RWPE1 (cell line): ENCODE results near the gene CCDC6.

Source experiments
- CTCF ChIA-PET: fragments of 350-600 bp; sonication (Branson Sonifier 250); formaldehyde crosslinking; extraction: SDS; loops from one replicate; lab custom pipeline; 2021; lab: Yijun Ruan, JAX
- POLR2A ChIA-PET: fragments of 400-600 bp; formaldehyde crosslinking; extraction: SDS; loops from one replicate; lab custom pipeline; 2020; ENCODE audit warnings: antibody characterized with exemption; ENCODE audit not compliant: low non-redundant PET; lab: Yijun Ruan, JAX
- DNase-seq: peaks from one replicate; pipeline ENCODE4 v3.0.0; 2012; ENCODE audit warnings: low spot score
- H3K27ac ChIP-seq: fragments of 450-650 bp; 2 replicates; pipeline ENCODE4 v1.5.1; 2017
- TF ChIP-seq, protein P1 (sequence below): fragments of 450-650 bp; conservative IDR thresholded peaks from 2 replicates; pipeline ENCODE4 v1.5.1; 2017; ENCODE audit warnings: low read depth, mild to moderate bottlenecking

CCDC6 gene

DNA sequence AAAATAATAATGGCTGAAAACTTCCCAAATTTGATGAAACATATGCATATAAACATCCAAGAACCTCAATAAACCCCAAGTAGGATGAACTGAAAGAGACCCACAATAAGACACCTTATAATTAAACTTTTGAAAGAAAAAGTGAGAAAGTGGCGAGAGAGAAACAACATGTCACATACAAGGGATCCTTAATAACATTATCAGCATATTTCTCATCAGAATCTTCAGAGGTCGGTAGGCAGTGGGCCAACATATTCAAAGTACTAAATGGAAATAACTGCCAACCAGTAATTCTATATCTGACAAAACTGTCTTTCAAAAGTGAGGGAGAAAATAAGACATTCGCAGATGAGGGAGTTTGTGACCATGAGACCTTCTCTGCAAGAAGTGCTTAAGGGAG lies 16.6 kb upstream of the CCDC6 start:
- no peak for DNase-seq
- TF ChIP-seq, protein P1, sequence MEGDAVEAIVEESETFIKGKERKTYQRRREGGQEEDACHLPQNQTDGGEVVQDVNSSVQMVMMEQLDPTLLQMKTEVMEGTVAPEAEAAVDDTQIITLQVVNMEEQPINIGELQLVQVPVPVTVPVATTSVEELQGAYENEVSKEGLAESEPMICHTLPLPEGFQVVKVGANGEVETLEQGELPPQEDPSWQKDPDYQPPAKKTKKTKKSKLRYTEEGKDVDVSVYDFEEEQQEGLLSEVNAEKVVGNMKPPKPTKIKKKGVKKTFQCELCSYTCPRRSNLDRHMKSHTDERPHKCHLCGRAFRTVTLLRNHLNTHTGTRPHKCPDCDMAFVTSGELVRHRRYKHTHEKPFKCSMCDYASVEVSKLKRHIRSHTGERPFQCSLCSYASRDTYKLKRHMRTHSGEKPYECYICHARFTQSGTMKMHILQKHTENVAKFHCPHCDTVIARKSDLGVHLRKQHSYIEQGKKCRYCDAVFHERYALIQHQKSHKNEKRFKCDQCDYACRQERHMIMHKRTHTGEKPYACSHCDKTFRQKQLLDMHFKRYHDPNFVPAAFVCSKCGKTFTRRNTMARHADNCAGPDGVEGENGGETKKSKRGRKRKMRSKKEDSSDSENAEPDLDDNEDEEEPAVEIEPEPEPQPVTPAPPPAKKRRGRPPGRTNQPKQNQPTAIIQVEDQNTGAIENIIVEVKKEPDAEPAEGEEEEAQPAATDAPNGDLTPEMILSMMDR, result no peak
- POLR2A ChIA-PET, result no interaction called here
- CTCF ChIA-PET, result no interaction called here
- H3K27ac ChIP-seq, result no peak overlapping the region

GRCh38 chr10:59917922-59918321 lies 11.6 kb upstream of the CCDC6 start:
- ChIA-PET CTCF (no interaction called here), POLR2A (no interaction called here)
- no peak for DNase-seq
- H3K27ac ChIP-seq, result no peak overlapping the region
- TF ChIP-seq, protein P1, result no peak

DNA sequence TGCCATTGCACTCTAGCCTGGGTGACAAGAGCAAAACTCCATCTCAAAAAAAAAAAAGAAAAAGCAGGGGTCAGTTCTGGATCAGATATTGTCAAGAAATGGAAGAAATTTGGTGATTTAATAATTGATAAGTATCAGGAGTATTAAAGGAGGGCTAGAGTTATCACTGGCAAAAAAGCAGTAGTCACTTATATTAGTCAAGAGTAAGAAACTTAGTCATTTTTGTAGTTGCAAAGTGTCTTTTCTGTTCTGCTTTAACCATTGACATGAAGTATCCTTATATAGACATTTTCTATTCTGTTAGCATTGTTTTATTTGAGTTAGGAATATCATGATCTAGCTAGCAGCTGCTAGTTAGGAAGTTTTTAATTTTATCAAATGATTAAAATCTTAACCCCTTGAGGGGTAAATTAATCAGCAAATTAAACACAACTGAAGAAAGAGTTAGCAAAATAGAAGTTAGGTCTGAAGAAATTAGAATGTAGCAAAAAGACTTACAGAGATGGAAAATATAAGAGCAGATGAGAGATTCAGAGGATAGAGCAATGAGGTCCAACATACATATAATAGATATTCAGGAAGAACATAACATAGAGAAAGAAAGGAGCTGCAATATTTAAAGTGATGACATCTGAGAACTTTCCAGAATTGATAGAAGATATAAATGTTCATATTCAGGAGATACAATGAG lies 7.3 kb upstream of the CCDC6 start:
- no peak for DNase-seq
- TF ChIP-seq, protein P1, result no peak
- H3K27ac ChIP-seq, result no peak overlapping the region
- ChIA-PET CTCF (no interaction called here), POLR2A (no interaction called here)

DNA sequence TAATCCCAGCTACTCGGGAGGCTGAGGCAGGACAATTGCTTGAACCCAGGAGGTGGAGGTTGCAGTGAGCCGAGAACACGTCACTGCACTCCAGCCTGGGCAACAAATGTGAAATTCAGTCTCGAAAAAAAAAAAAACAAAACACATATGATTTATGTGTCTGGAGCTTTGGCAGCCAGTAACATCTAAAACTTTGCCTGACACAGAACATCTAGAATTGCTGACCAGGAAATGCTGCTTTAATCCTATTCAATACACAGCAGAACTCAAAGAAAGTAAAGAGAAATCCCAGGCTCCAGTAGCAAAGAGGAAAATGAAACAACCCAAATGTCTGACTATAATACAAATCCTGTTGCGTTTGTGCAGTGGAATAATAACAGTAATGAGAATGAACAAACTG lies 4.5 kb upstream of the CCDC6 start:
- POLR2A ChIA-PET, result no interaction called here
- H3K27ac ChIP-seq, result no peak overlapping the region
- CTCF ChIA-PET, result no interaction called here
- DNase-seq, result no peak
- TF ChIP-seq, protein P1, result no peak

GRCh38 chr10:59909815-59910214 lies 3.5 kb upstream of the CCDC6 start:
- ChIA-PET CTCF (no interaction called here), POLR2A (no interaction called here)
- no peak overlapping the region for H3K27ac ChIP-seq
- DNase-seq, result no peak
- TF ChIP-seq, protein P1, result no peak

DNA sequence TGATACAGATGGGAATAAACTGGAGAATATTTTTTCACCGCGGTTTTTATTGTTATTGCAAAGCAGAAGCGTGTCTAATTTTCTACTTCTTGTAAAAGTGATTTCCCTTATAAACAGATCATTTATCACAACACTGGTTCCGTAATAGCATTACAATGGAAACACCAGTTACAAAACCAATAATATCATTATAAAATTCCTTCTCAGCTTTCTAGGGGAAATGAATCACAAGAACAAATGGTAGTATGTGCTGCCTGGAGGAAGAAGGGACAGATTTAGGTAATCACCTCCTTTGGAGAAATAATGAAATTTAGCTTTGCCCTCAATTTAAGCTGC lies 2.4 kb upstream of the CCDC6 start:
- no peak for DNase-seq
- ChIA-PET POLR2A (interaction anchor here (1.0 kb wide), 1 partner anchor 17 kb away, joined by 3 read pairs; no protein-coding TSS in a partner anchor), CTCF (interaction anchor here (0.6 to 1.3 kb wide), 2 partner anchors 44 to 278 kb away, joined by 4 read pairs; no protein-coding TSS in a partner anchor)
- TF ChIP-seq, protein P1, result no peak
- H3K27ac ChIP-seq, result no peak overlapping the region
